ENCODE results near the gene LPCAT1. TPM values are rescaled to one million over a fixed set of nuclear protein-coding genes. Genes with fewer than 3 reads are reported as not detected.

LPCAT1 gene
- total RNA-seq, 3 donors from 2014 or later, result 19.4 to 39.3 (median 21.4) TPM

DNA sequence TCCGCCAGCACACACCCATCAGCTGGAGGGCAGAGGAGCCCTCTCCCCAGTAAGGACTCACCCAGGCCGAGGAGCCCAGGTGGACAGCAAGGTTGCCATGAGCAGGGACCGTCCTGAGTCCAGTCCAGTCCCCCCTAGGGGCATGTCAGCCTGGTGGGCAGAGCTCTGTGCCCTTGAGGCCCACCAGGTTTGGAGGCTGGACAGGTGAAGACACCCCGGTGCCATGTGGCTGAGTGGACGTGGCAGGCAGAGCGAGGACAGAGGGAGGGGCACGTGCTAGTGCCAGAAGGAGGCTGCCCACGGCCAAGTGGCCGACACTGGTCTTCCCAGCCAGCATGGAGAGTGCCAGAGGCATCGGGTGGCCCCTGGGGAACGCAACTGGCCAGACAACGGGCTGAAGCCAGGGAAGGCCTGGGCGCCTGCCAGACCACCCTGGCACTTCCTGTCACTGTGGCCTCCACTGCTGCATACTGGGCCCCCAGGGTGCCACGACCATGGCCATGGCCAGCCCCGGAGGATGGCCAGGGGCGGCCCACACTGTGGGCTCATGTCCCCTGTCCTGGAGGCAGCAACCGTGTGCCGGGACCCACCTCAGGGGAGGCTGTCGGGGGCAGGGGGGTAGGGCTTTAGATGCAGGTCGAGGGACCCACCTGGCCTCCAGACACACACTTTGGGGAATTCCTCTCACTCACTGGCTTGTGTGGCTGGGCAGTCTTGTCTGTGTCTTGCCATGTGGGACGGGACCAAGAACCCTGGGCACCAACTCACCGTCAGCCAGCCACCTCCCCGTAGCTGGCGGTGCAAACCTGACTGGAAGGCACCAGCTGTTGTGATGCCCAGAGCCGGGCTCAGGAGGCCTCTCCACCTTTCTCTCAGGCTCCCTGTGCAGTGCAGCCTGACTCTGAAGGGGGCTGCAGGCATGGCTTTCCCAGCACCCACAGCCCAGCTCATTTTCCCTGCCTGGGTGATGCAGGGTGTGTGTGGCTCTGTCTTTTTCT is 42.3 kb upstream of the LPCAT1 start:
- DNase-seq (ENCODE audit: low spot score in 2 of 2), result no peak
- Histone ChIP-seq H3K36me3 (no peaks in the 10 kb centered on the region), H3K27me3 (peaks cover 0 to 8% of the 10 kb centered on the region in 2 donors), H3K4me1 (no peaks in the 10 kb centered on the region), H3K9me3 (no peaks in the 10 kb centered on the region), H3K4me3 (no peak overlapping the region), H3K27ac (no peak overlapping the region)
- TF ChIP-seq POLR2A (IDR thresholded peaks at IDR 0.05) (no peak), POLR2AphosphoS5 (IDR thresholded peaks at IDR 0.05) (no peak)
- TF ChIP-seq, protein P1, sequence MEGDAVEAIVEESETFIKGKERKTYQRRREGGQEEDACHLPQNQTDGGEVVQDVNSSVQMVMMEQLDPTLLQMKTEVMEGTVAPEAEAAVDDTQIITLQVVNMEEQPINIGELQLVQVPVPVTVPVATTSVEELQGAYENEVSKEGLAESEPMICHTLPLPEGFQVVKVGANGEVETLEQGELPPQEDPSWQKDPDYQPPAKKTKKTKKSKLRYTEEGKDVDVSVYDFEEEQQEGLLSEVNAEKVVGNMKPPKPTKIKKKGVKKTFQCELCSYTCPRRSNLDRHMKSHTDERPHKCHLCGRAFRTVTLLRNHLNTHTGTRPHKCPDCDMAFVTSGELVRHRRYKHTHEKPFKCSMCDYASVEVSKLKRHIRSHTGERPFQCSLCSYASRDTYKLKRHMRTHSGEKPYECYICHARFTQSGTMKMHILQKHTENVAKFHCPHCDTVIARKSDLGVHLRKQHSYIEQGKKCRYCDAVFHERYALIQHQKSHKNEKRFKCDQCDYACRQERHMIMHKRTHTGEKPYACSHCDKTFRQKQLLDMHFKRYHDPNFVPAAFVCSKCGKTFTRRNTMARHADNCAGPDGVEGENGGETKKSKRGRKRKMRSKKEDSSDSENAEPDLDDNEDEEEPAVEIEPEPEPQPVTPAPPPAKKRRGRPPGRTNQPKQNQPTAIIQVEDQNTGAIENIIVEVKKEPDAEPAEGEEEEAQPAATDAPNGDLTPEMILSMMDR (IDR thresholded peaks at IDR 0.05), result no peak
- intact Hi-C loops (cut with DNase I; ENCODE audit: low total_unique reads), result no loop called here

DNA sequence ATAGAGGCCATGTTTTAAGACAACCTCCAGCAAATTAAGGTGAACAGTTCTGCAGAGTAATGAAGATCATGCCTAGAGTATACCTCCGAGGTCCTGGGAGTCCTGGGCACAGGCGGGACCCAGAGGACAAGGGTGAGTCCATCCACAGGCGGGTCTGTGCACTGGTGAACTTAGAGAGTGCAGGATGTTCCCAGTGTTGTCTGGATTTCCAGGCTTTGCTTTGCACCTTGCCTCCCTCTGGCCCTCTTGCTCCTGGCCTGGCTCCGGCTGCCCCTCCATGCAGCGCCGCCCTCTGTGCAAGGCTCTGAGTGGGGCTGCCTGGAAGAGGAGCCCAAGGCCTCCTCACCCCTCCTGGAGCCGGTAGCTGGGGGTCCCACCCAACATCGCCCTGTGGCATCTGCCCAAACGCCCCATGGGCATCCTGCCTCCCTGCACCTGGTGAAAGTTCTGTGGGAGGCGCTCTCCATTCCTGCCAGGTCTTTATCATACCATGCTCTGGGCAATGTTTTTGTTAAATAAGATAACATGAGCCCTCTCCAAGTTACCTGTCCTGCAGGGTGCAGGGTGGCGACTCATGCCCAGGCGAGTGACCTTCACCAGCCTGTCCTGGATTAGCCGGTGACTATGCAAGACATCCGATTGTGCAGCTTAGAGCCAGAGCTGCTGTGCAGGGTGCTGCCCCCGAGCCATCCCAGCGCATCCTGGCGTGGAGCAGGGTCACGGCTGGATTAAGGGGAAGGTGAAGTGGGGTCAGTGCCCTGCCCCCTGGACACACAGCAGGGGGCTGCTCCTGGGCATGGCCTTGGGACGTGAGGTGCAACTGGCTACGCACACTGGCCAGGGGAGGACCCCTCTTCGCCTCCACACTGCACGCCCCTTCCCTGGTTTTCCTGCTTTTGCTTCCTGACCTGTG is 41.3 kb upstream of the LPCAT1 start:
- intact Hi-C loops (cut with DNase I; ENCODE audit: low total_unique reads), result loop anchor here (5.0 kb wide), 1 partner anchor 682 kb away; no protein-coding TSS in a partner anchor
- Histone ChIP-seq H3K9me3 (no peaks in the 10 kb centered on the region), H3K4me3 (no peak overlapping the region), H3K27me3 (peaks cover 0 to 8% of the 10 kb centered on the region in 2 donors), H3K27ac (no peak overlapping the region), H3K4me1 (no peaks in the 10 kb centered on the region), H3K36me3 (no peaks in the 10 kb centered on the region)
- no peak for DNase-seq (ENCODE audit: low spot score in 2 of 2)
- no peak for TF ChIP-seq POLR2AphosphoS5 (IDR thresholded peaks at IDR 0.05)

DNA sequence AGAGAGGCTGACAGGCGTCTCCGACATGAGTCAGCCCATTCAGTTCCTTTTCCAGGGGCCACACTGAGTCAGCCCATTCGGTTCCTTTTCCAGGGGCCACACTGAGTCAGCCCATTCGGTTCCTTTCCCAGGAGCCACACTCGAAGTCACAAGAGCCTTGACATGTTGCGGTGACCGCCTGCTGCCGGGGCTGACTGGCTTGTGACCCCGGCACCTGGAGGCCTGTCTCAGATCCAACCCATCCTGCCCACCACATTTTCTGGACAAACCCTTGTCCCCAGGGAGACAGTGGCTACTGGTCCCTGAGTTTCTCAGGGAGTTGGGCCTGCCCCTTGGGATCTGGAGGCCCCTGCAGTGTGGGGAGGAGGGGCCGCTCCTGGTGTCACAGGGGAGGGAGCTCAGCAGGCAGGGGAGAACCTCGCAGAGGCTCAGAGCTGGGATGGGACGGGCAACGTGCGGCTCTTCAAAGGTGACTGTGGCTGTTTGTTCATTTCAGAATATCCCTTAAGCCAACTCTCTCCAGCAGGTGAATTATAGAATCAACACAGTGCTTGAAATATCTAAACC is 40.5 kb upstream of the LPCAT1 start:
- Histone ChIP-seq H3K36me3 (no peaks in the 10 kb centered on the region), H3K9me3 (no peaks in the 10 kb centered on the region), H3K4me1 (no peaks in the 10 kb centered on the region), H3K27me3 (peaks cover 0 to 8% of the 10 kb centered on the region in 2 donors), H3K4me3 (no peak overlapping the region), H3K27ac (no peak overlapping the region)
- DNase-seq (ENCODE audit: low spot score in 2 of 2), result no peak
- no peak for TF ChIP-seq POLR2AphosphoS5 (IDR thresholded peaks at IDR 0.05)
- no peak for TF ChIP-seq POLR2A (IDR thresholded peaks at IDR 0.05)
- TF ChIP-seq, protein P1 (IDR thresholded peaks at IDR 0.05), result no peak
- intact Hi-C loops (cut with DNase I; ENCODE audit: low total_unique reads), result loop anchor here (5.0 kb wide), 1 partner anchor 683 kb away; no protein-coding TSS in a partner anchor

DNA sequence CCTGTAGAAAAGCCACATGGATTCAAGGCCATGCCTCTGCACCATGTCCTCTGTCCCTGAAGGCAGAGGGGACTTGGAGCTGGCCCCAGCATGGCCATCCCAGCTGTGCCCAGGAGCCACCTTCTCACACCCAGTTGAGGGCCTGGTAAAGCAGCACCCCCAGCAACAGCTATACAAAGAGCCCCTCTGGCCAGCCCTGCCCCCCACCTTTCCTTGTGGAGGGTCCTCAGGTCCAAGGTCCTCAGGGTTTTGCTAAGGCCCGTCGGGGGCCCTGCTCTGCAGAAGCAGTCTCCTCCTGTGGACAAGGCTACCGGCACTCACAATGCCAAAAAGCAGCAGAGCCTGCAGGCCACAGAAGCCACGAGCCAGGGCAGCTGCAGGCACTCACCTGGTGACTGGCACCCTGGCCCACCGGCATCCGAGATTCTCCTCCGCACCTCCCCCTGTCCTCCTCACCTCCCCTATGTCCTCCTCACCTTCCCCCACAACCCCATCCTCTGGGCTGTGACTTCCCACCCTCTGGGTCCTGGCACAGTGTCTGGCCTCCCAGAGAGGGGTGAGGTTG is 39.9 kb upstream of the LPCAT1 start:
- Histone ChIP-seq H3K27me3 (peaks cover 0 to 8% of the 10 kb centered on the region in 2 donors), H3K4me3 (no peak overlapping the region), H3K36me3 (no peaks in the 10 kb centered on the region), H3K9me3 (no peaks in the 10 kb centered on the region), H3K27ac (no peak overlapping the region), H3K4me1 (no peaks in the 10 kb centered on the region)
- TF ChIP-seq, protein P1 (IDR thresholded peaks at IDR 0.05), result no peak
- intact Hi-C loops (cut with DNase I; ENCODE audit: low total_unique reads), result loop anchor here (5.0 kb wide), 1 partner anchor 684 kb away; no protein-coding TSS in a partner anchor
- DNase-seq (ENCODE audit: low spot score in 2 of 2), result no peak

DNA sequence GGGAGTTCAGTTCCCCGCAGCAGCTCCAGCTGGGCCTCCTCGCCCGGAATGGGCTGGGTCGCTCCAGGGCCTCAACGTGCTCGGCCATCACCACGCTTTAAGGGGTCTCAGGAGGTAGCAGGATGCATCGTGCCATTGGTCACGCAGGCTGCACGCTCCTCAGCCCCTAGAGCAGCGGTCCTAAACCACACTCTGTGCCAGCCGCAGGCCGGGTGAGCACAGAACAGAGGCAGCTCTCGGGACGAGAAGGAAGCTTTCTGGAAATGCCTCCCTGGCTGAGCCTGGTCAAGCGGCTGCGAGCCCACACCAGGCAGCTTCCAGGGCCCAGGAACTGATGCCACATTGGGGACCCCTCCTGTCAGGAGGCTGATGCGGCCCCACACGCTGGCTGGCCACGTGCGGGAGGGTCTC is 39.3 kb upstream of the LPCAT1 start:
- no peak overlapping the region for H3K27ac ChIP-seq
- H3K36me3 ChIP-seq, result no peaks in the 10 kb centered on the region
- H3K9me3 ChIP-seq, result no peaks in the 10 kb centered on the region
- H3K4me3 ChIP-seq, result no peak overlapping the region
- intact Hi-C loops (cut with DNase I; ENCODE audit: low total_unique reads), result loop anchor here (5.0 kb wide), 1 partner anchor 684 kb away; no protein-coding TSS in a partner anchor
- no peaks in the 10 kb centered on the region for H3K4me1 ChIP-seq
- no peak for TF ChIP-seq POLR2AphosphoS5 (IDR thresholded peaks at IDR 0.05)
- TF ChIP-seq, protein P1 (IDR thresholded peaks at IDR 0.05), result no peak
- no peak for TF ChIP-seq POLR2A (IDR thresholded peaks at IDR 0.05)
- no peak for DNase-seq (ENCODE audit: low spot score in 2 of 2)
- H3K27me3 ChIP-seq, result peaks cover 0 to 8% of the 10 kb centered on the region in 2 donors

Data from breast epithelium (tissue), 4 donors.